CD4-positive, alpha-beta T cell (primary cell): ENCODE results near the gene APAF1. TPM values are rescaled to one million over a fixed set of nuclear protein-coding genes. Genes with fewer than 3 reads are reported as not detected.
"Not testable (repeated sequence)": the region's sequence is repeated elsewhere in the genome, so short reads cannot be mapped to it uniquely, and the experiment has no call there.

Source experiments
- ATAC-seq: fragments of 200-7000 bp; cut with Tn5 transposase; one replicate; pipeline ENCODE4 v1.10.0; 2022; ENCODE audit warnings: mild to moderate bottlenecking; ENCODE audit not compliant: poor library complexity
- CTCF ChIA-PET: fragments of 350-600 bp; sonication (Branson Sonifier 250); formaldehyde crosslinking; loops from one replicate; lab custom pipeline; 2021; ENCODE audit warnings: antibody characterized with exemption, inconsistent platforms; lab: Charles Lee
- POLR2A ChIA-PET: fragments of 350-600 bp; sonication (Branson Sonifier 250); formaldehyde crosslinking; loops from one replicate; lab custom pipeline; 2021; ENCODE audit warnings: antibody characterized with exemption, inconsistent platforms; lab: Charles Lee
- DNase-seq, 14 experiments: peaks; one replicate each; pipeline ENCODE4 v3.0.0-alpha.2; 2013 to 2020; ENCODE audit warnings: mixed read lengths in 2 of 14
- H3K27ac ChIP-seq, 2 donors: one replicate each; pipeline versions ENCODE4 v1.5.1 to v1.7.0; 2013; ENCODE audit warnings: low read length in 2 of 2, low read depth in 1 of 2, mild to moderate bottlenecking in 1 of 2
- H3K27me3 ChIP-seq, 2 experiments: 1 replicate in 1 of 2; 2 replicates in 1 of 2; pipeline versions ENCODE4 v1.6.1 to v1.7.0; 2013; ENCODE audit warnings: low read length in 2 of 2, control low read depth in 1 of 2, mild to moderate bottlenecking in 1 of 2, moderate library complexity in 1 of 2; ENCODE audit not compliant: insufficient read depth in 2 of 2, control insufficient read depth in 1 of 2
- H3K36me3 ChIP-seq: one replicate; pipeline ENCODE4 v1.6.1; 2013; ENCODE audit warnings: low read length, control low read depth; ENCODE audit not compliant: insufficient read depth
- H3K4me1 ChIP-seq: one replicate; pipeline ENCODE4 v1.6.1; 2013; ENCODE audit warnings: low read length, control low read depth; ENCODE audit not compliant: insufficient read depth
- H3K4me3 ChIP-seq: one replicate; pipeline ENCODE4 v1.5.1; 2013; ENCODE audit warnings: mild to moderate bottlenecking, low read length, moderate library complexity
- H3K9me3 ChIP-seq, 2 experiments: 1 replicate in 1 of 2; 2 replicates in 1 of 2; pipeline versions ENCODE4 v1.6.1 to v1.7.0; 2013; ENCODE audit warnings: low read length in 2 of 2, mild to moderate bottlenecking in 2 of 2, control low read depth in 1 of 2, moderate library complexity in 1 of 2; ENCODE audit not compliant: control insufficient read depth in 1 of 2, insufficient read depth in 1 of 2
- H3K27ac Mint-ChIP-seq: one replicate; pipeline ENCODE4 v1.8.0; 2020; ENCODE audit warnings: mixed read lengths
- H3K27me3 Mint-ChIP-seq: one replicate; pipeline ENCODE4 v1.8.0; 2021; ENCODE audit warnings: mixed read lengths
- H3K36me3 Mint-ChIP-seq: one replicate; pipeline ENCODE4 v1.8.0; 2021; ENCODE audit warnings: low read depth, mixed read lengths
- H3K4me1 Mint-ChIP-seq: one replicate; pipeline ENCODE4 v1.8.0; 2021; ENCODE audit warnings: low read depth, mixed read lengths
- H3K4me3 Mint-ChIP-seq: one replicate; pipeline ENCODE4 v1.8.0; 2020; ENCODE audit warnings: mild to moderate bottlenecking, mixed read lengths
- H3K9me3 Mint-ChIP-seq: one replicate; pipeline ENCODE4 v1.8.0; 2020; ENCODE audit warnings: mixed read lengths
- intact Hi-C, 2 experiments: fragments of 100-400 bp; cut with DNase I in 1 of 2; cut with micrococcal nuclease in 1 of 2; formaldehyde crosslinking; loops; one replicate each; pipeline versions ENCODE4 v1.15.1 to v1.9.0; 2023 to 2025; cut with DNase I, micrococcal nuclease
- total RNA-seq, 174 experiments: library from RNA in 2 of 174; stranded (reverse) in 2 of 174; gene quantifications; one replicate each; pipeline ENCODE4 v1.2.3 and lab custom pipeline; 2021 to 2026
- TF ChIP-seq, protein P1 (sequence below): fragments of 200-600 bp; IDR thresholded peaks from one replicate; pipeline ENCODE4 v1.8.0; 2022; ENCODE audit warnings: antibody characterized with exemption, mild to moderate bottlenecking

Gene APAF1
- total RNA-seq, 2 experiments from 2014 or later: 13.5 to 14.5 TPM

DNA sequence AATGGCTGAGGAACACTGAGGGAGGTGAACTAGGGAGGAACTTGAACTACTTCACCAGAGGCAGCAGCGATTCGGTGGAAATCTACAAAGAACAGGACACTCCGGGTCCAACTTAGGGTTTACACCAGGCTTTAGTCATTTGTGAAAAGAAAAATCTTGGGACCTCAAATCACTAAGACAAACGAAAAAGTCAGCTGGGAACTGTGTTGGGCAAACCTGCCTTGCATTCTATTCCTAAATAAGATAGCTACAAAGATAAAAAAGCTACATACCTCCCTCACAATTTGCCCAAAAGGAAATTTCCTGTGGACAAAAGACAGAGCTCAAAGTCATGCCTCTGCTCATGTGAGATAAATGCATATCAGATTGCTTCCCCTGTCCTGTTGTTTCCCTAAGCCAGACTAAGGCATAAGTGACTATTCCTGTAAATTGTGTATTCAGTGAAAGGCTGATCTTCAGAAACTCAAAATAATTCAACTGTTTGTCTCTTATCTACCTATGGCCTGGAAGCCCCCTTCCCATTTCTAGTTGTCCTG is 106.6 kb downstream of the APAF1 start:
- ATAC-seq: no peak
- Histone ChIP-seq H3K27ac (no peak overlapping the region), H3K27me3 (peaks cover 2 to 4% of the 10 kb centered on the region in 2 experiments), H3K9me3 (no peaks in the 10 kb centered on the region), H3K4me1 (peaks cover under 1% of the 10 kb centered on the region), H3K4me3 (no peak overlapping the region), H3K36me3 (no peaks in the 10 kb centered on the region)
- CTCF ChIA-PET: no interaction called here
- POLR2A ChIA-PET: no interaction called here
- intact Hi-C loops: no loop called here
- Mint-ChIP-seq H3K27me3 (peaks cover 29% of the 10 kb centered on the region), H3K9me3 (no peaks in the 10 kb centered on the region), H3K27ac (no peak overlapping the region), H3K4me1 (peaks cover 7% of the 10 kb centered on the region), H3K36me3 (no peaks in the 10 kb centered on the region), H3K4me3 (no peak overlapping the region)
- TF ChIP-seq, protein P1, sequence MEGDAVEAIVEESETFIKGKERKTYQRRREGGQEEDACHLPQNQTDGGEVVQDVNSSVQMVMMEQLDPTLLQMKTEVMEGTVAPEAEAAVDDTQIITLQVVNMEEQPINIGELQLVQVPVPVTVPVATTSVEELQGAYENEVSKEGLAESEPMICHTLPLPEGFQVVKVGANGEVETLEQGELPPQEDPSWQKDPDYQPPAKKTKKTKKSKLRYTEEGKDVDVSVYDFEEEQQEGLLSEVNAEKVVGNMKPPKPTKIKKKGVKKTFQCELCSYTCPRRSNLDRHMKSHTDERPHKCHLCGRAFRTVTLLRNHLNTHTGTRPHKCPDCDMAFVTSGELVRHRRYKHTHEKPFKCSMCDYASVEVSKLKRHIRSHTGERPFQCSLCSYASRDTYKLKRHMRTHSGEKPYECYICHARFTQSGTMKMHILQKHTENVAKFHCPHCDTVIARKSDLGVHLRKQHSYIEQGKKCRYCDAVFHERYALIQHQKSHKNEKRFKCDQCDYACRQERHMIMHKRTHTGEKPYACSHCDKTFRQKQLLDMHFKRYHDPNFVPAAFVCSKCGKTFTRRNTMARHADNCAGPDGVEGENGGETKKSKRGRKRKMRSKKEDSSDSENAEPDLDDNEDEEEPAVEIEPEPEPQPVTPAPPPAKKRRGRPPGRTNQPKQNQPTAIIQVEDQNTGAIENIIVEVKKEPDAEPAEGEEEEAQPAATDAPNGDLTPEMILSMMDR: no peak
- DNase-seq: no peak

DNA sequence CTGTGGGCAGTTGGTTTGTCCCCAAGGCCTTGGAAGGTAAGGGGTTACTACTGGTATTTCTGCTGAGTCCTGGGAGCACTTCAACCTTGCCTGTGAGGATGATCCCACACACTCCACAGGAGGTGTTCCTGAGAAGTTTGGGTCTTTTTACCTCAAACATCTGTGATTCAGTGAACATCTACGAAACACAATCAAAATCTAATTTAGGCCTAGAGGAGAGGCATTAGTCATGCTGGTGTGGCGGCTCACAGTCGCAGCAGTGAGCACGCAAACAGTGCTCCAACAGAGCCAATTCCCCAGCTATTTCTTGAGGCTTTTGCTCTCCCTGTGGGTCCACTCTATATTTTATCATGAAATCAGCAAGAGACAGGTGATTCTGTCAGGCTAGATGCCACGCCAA is 107.6 kb downstream of the APAF1 start:
- Mint-ChIP-seq H3K9me3 (no peaks in the 10 kb centered on the region), H3K27ac (no peak overlapping the region), H3K27me3 (peaks cover 19% of the 10 kb centered on the region), H3K4me1 (peaks cover 7% of the 10 kb centered on the region), H3K36me3 (no peaks in the 10 kb centered on the region), H3K4me3 (no peak overlapping the region)
- CTCF ChIA-PET: no interaction called here
- no peaks in the 10 kb centered on the region for H3K36me3 ChIP-seq
- H3K27me3 ChIP-seq: peaks cover under 1 to 2% of the 10 kb centered on the region in 2 experiments
- DNase-seq: no peak
- TF ChIP-seq, protein P1: no peak
- POLR2A ChIA-PET: no interaction called here
- intact Hi-C loops: no loop called here
- no peak for ATAC-seq
- no peaks in the 10 kb centered on the region for H3K9me3 ChIP-seq
- no peaks in the 10 kb centered on the region for H3K4me1 ChIP-seq
- H3K4me3 ChIP-seq: no peak overlapping the region
- no peak overlapping the region for H3K27ac ChIP-seq

DNA sequence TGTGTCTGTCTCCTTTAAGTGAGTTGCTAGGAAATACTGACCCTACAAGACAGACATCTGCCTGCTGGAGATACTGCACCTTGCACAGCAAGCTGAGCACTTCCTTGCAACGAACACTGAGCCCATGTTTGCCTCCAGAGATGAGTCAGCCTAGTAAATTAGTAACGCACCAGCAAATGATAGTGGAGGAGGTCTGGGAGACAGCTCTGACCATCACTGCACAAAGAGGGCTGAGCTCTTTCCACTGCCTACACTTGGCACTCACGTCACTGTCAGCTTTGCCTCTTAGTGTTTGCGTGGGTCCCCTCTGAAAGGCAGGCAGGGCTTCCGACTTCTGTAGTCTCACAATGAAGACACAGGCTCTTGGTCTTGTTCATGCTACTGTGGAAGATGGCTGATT is 109.0 kb downstream of the APAF1 start:
- no peak for DNase-seq
- ChIA-PET CTCF (no interaction called here), POLR2A (no interaction called here)
- no peak overlapping the region for H3K27ac Mint-ChIP-seq
- peaks cover 7% of the 10 kb centered on the region for H3K4me1 Mint-ChIP-seq
- H3K36me3 Mint-ChIP-seq: no peaks in the 10 kb centered on the region
- no peaks in the 10 kb centered on the region for H3K4me1 ChIP-seq
- peaks cover 0 to 2% of the 10 kb centered on the region in 2 experiments for H3K27me3 ChIP-seq
- peaks cover 8% of the 10 kb centered on the region for H3K27me3 Mint-ChIP-seq
- H3K27ac ChIP-seq: no peak overlapping the region
- intact Hi-C loops: no loop called here
- no peak overlapping the region for H3K4me3 ChIP-seq
- peak; percentile 29 for ATAC-seq
- no peaks in the 10 kb centered on the region for H3K36me3 ChIP-seq
- H3K4me3 Mint-ChIP-seq: no peak overlapping the region
- TF ChIP-seq, protein P1: no peak
- no peaks in the 10 kb centered on the region for H3K9me3 Mint-ChIP-seq
- H3K9me3 ChIP-seq: no peaks in the 10 kb centered on the region

DNA sequence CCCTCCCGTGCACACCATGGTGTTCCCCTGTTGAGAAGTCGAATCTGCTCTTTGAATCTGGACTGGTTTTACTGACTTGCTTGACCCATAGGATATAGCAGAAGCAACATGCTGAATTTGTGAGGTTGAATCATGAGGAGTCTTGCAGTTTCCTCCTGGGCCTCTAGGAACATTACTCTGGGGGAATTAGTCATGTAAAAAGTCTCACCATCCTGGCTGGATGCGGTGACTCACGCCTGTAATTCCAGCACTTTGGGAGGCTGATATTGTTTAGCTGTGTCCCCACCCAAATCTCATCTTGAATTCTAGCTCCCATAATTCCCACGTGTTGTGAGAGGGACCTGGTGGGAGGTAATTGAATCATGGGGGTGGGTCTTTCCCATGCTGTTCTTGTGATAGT is 110.8 kb downstream of the APAF1 start:
- H3K9me3 Mint-ChIP-seq, CTCF ChIA-PET, H3K4me3 Mint-ChIP-seq, H3K36me3 ChIP-seq, H3K4me3 ChIP-seq, H3K27ac ChIP-seq, H3K9me3 ChIP-seq, intact Hi-C loops, H3K4me1 Mint-ChIP-seq, DNase-seq, ATAC-seq, H3K27ac Mint-ChIP-seq, H3K27me3 ChIP-seq, H3K36me3 Mint-ChIP-seq, H3K27me3 Mint-ChIP-seq, H3K4me1 ChIP-seq: not testable (repeated sequence)
- POLR2A ChIA-PET: interaction anchor here (0.6 kb wide), 1 partner anchor 283 kb away, joined by 5 read pairs; no protein-coding TSS in a partner anchor
